H9 (cell line): Measurements from ENCODE around the gene NRP1. TPM values are rescaled to one million over a fixed set of nuclear protein-coding genes. Genes with fewer than 3 reads are reported as not detected.

Experiments used
- DNase-seq: peaks from one replicate; pipeline ENCODE4 v3.0.0-alpha.2; 2017
- H2AFZ ChIP-seq: one replicate; pipeline ENCODE4 v1.6.1; 2013; ENCODE audit warnings: mild to moderate bottlenecking, low read length, control low read depth, moderate library complexity
- H2AK5ac ChIP-seq: 2 replicates; pipeline ENCODE4 v1.6.1; 2013; ENCODE audit warnings: low read length, control low read depth, mixed read lengths; ENCODE audit not compliant: insufficient read length
- H2BK120ac ChIP-seq: one replicate; pipeline ENCODE4 v1.6.1; 2013; ENCODE audit warnings: low read depth, mild to moderate bottlenecking, low read length, control low read depth, inconsistent platforms; ENCODE audit not compliant: poor library complexity, severe bottlenecking
- H2BK12ac ChIP-seq: 2 replicates; pipeline ENCODE4 v1.6.1; 2013; ENCODE audit warnings: low read length, control low read depth, mixed read lengths, low read depth; ENCODE audit not compliant: insufficient read length
- H2BK15ac ChIP-seq: 2 replicates; pipeline ENCODE4 v1.6.1; 2013; ENCODE audit warnings: low read depth, low read length, control low read depth
- H2BK20ac ChIP-seq: one replicate; pipeline ENCODE4 v1.6.1; 2013; ENCODE audit warnings: low read depth, mild to moderate bottlenecking, low read length, control low read depth, inconsistent platforms; ENCODE audit not compliant: poor library complexity, severe bottlenecking
- H2BK5ac ChIP-seq: 2 replicates; pipeline ENCODE4 v1.6.1; 2013; ENCODE audit warnings: low read length, control low read depth, mixed read lengths; ENCODE audit not compliant: insufficient read length
- H3K14ac ChIP-seq: 2 replicates; pipeline ENCODE4 v1.6.1; 2013; ENCODE audit warnings: low read length, control low read depth; ENCODE audit not compliant: insufficient read depth
- H3K18ac ChIP-seq: 2 replicates; pipeline ENCODE4 v1.6.1; 2013; ENCODE audit warnings: low read depth, mild to moderate bottlenecking, mixed read lengths, low read length, control low read depth; ENCODE audit not compliant: insufficient read length
- H3K23ac ChIP-seq: 2 replicates; pipeline ENCODE4 v1.6.1; 2013; ENCODE audit warnings: low read length, control low read depth, mixed read lengths, low read depth; ENCODE audit not compliant: insufficient read length
- H3K23me2 ChIP-seq: 2 replicates; pipeline ENCODE4 v1.6.1; 2013; ENCODE audit warnings: low read depth, mild to moderate bottlenecking, mixed read lengths, low read length, control low read depth; ENCODE audit not compliant: insufficient read length, poor library complexity, severe bottlenecking
- H3K27ac ChIP-seq: 2 replicates; pipeline ENCODE4 v1.5.1; 2013; ENCODE audit warnings: low read length, control low read depth, mixed read lengths, low read depth; ENCODE audit not compliant: insufficient read length
- H3K27me3 ChIP-seq: 2 replicates; pipeline ENCODE4 v1.6.1; 2013; ENCODE audit warnings: low read length, control low read depth, inconsistent platforms; ENCODE audit not compliant: insufficient read depth
- H3K4ac ChIP-seq: 2 replicates; pipeline ENCODE4 v1.6.1; 2013; ENCODE audit warnings: low read depth, mild to moderate bottlenecking, control low read depth, inconsistent platforms, low read length, moderate library complexity
- H3K4me1 ChIP-seq: 2 replicates; pipeline ENCODE4 v1.6.1; 2013; ENCODE audit warnings: low read length, control low read depth, inconsistent platforms; ENCODE audit not compliant: insufficient read depth
- H3K4me2 ChIP-seq: 2 replicates; pipeline ENCODE4 v1.6.1; 2013; ENCODE audit warnings: low read length, control low read depth, mixed read lengths; ENCODE audit not compliant: insufficient read length, insufficient read depth
- H3K56ac ChIP-seq: 2 replicates; pipeline ENCODE4 v1.6.1; 2013; ENCODE audit warnings: low read depth, mild to moderate bottlenecking, mixed read lengths, low read length, control low read depth; ENCODE audit not compliant: insufficient read length
- H3K79me1 ChIP-seq: 2 replicates; pipeline ENCODE4 v1.6.1; 2013; ENCODE audit warnings: low read depth, mild to moderate bottlenecking, moderate library complexity, low read length, control low read depth, inconsistent platforms; ENCODE audit not compliant: insufficient read depth, poor library complexity, severe bottlenecking
- H3K79me2 ChIP-seq: 2 replicates; pipeline ENCODE4 v1.6.1; 2013; ENCODE audit warnings: low read length, control low read depth, inconsistent platforms; ENCODE audit not compliant: insufficient read depth
- H3K9ac ChIP-seq: 2 replicates; pipeline ENCODE4 v1.6.1; 2013; ENCODE audit warnings: low read length, control low read depth, mixed read lengths; ENCODE audit not compliant: insufficient read length; ENCODE audit errors: extremely low read depth
- H3K9me3 ChIP-seq: one replicate; pipeline ENCODE4 v1.6.1; 2013; ENCODE audit warnings: low read depth, low read length, inconsistent platforms; ENCODE audit not compliant: control insufficient read depth
- H3T11ph ChIP-seq: one replicate; pipeline ENCODE4 v1.6.1; 2013; ENCODE audit warnings: mild to moderate bottlenecking, low read length, control low read depth, inconsistent platforms
- H4K20me1 ChIP-seq: one replicate; pipeline ENCODE4 v1.6.1; 2013; ENCODE audit not compliant: control insufficient read depth, insufficient read length, insufficient read depth
- H4K5ac ChIP-seq: 2 replicates; pipeline ENCODE4 v1.6.1; 2013; ENCODE audit warnings: low read depth, mild to moderate bottlenecking, mixed read lengths, low read length, control low read depth; ENCODE audit not compliant: insufficient read length
- H4K8ac ChIP-seq: replicated peaks from 2 replicates; pipeline ENCODE4 v1.6.1; 2013; ENCODE audit warnings: low read length, control low read depth, mixed read lengths, low read depth; ENCODE audit not compliant: insufficient read length
- H4K91ac ChIP-seq: 2 replicates; pipeline ENCODE4 v1.6.1; 2013; ENCODE audit warnings: low read depth, mild to moderate bottlenecking, moderate library complexity, mixed read lengths, low read length, control low read depth; ENCODE audit not compliant: insufficient read length
- H3K27ac Mint-ChIP-seq, 3 experiments: 2 replicates in 2 of 3; 3 replicates in 1 of 3; pipeline ENCODE4 v1.8.0; 2020 to 2021; ENCODE audit warnings: mixed read lengths in 3 of 3, mild to moderate bottlenecking in 1 of 3, moderate library complexity in 1 of 3
- H3K27me3 Mint-ChIP-seq: 2 replicates; pipeline ENCODE4 v1.8.0; 2021; ENCODE audit warnings: low read depth, mild to moderate bottlenecking, moderate library complexity, mixed read lengths
- H3K36me3 Mint-ChIP-seq, 3 experiments: 2 replicates in 2 of 3; 3 replicates in 1 of 3; pipeline ENCODE4 v1.8.0; 2020 to 2021; ENCODE audit warnings: low read depth in 3 of 3, mixed read lengths in 3 of 3; ENCODE audit not compliant: insufficient read depth in 1 of 3
- H3K4me1 Mint-ChIP-seq, 2 experiments: 2 replicates each; pipeline ENCODE4 v1.8.0; 2020; ENCODE audit warnings: mixed read lengths in 2 of 2
- H3K4me3 Mint-ChIP-seq, 2 experiments: 2 replicates in 1 of 2; 3 replicates in 1 of 2; pipeline ENCODE4 v1.8.0; 2020 to 2021; ENCODE audit warnings: mild to moderate bottlenecking in 2 of 2, mixed read lengths in 2 of 2, moderate library complexity in 1 of 2
- H3K9me3 Mint-ChIP-seq, 2 experiments: 2 replicates in 1 of 2; 3 replicates in 1 of 2; pipeline ENCODE4 v1.8.0; 2020; ENCODE audit warnings: mild to moderate bottlenecking in 2 of 2, mixed read lengths in 2 of 2, moderate library complexity in 1 of 2
- CTCF ChIP-seq: fragments of 200-600 bp; sonication (generic); conservative IDR thresholded peaks from 3 replicates; pipeline ENCODE4 v1.8.0; 2021; ENCODE audit warnings: antibody characterized with exemption, mild to moderate bottlenecking
- WGBS: extraction: QIAGEN DNeasy Blood & Tissue Kit; methylation state at CpG from one replicate; pipeline ENCODE4 v1.1.7; 2013; ENCODE audit warnings: missing lambda C conversion rate, low lambda C conversion rate, mixed read lengths; ENCODE audit not compliant: insufficient read length; ENCODE audit errors: extremely low coverage; 5-methylcytosine and 5-hydroxymethylcytosine counted together
- total RNA-seq: library from RNA; stranded (reverse); gene quantifications from 2 replicates; pipeline ENCODE4 v1.2.1, GENCODE V29; 2021

NRP1 gene
- total RNA-seq, 1 experiment from 2014 or later, result 4.6 TPM

GRCh38 chr10:33233635-33234034 is 100.8 kb downstream of the NRP1 start:
- no peak overlapping the region for H2AFZ ChIP-seq
- H3K79me2 ChIP-seq, result no peaks in the 10 kb centered on the region
- H3K27ac ChIP-seq, result no peak overlapping the region
- H2BK5ac ChIP-seq, result no peak overlapping the region
- Mint-ChIP-seq H3K27me3 (no peaks in the 10 kb centered on the region), H3K4me3 (no peak overlapping the region), H3K27ac (no peak overlapping the region), H3K9me3 (no peaks in the 10 kb centered on the region; a peak in 1 of 5 replicates), H3K36me3 (no peaks in the 10 kb centered on the region), H3K4me1 (peaks cover 19 to 20% of the 10 kb centered on the region in 2 experiments)
- WGBS, result no CpG with 5 or more reads among the region's 3 CpGs
- H2BK120ac ChIP-seq, result no peak overlapping the region
- no peak overlapping the region for H3K23ac ChIP-seq
- no peak for DNase-seq
- no peaks in the 10 kb centered on the region for H3K79me1 ChIP-seq
- H3K4ac ChIP-seq, result no peak overlapping the region
- no peak overlapping the region for H3K18ac ChIP-seq
- no peak overlapping the region for H2AK5ac ChIP-seq
- H3K4me1 ChIP-seq, result 0 out of 2 replicates have a peak, but pooled peaks cover 2% of the 10 kb centered on the region
- no peak overlapping the region for H2BK15ac ChIP-seq
- no peak for TF ChIP-seq CTCF
- H4K5ac ChIP-seq, result no peak overlapping the region
- H2BK20ac ChIP-seq, result no peak overlapping the region
- H3K9ac ChIP-seq, result no peak overlapping the region
- H3K4me2 ChIP-seq, result no peak overlapping the region
- H4K20me1 ChIP-seq, result no peaks in the 10 kb centered on the region
- H4K8ac ChIP-seq, result no peak overlapping the region
- no peak overlapping the region for H3K14ac ChIP-seq
- no peaks in the 10 kb centered on the region for H3K9me3 ChIP-seq
- no peaks in the 10 kb centered on the region for H3K27me3 ChIP-seq
- H3K56ac ChIP-seq, result no peak overlapping the region
- no peak overlapping the region for H3T11ph ChIP-seq
- H4K91ac ChIP-seq, result no peak overlapping the region
- H3K23me2 ChIP-seq, result no peaks in the 10 kb centered on the region
- H2BK12ac ChIP-seq, result no peak overlapping the region
